ENCODE data around the gene PDE1C.
A peak's percentile ranks its signal among the peaks of the same experiment; 100 is the strongest.
"Not testable (repeated sequence)": the region's sequence is repeated elsewhere in the genome, so short reads cannot be mapped to it uniquely, and the experiment has no call there.

Gene PDE1C

DNA sequence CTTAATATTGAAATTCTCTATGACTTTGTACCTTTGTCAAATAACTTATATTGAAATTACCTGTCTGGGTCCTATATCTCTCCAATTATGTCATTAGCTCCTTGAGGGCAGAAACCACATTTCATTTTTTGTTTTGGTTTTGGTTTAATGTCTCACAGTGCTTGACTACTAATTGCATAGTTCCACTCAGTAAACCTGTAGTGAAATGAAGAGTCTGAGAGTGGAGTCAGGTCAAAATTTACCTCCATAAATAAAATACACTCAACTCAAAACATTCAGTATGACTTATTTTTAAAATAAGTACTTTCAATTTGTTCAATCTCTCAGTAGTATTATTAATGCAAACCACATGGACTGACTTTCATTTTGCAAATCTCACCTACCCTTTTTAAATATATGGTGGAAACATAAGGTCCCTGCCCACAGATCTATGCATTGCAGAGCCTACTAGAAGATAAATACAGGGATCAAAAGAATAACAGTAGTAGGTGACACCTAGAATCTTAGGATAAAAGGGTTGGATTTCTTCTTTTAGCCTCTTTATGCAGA is 32.5 kb downstream of the PDE1C start:
- no peak overlapping the region for H3K4me3 Mint-ChIP-seq
- ATAC-seq (peak; percentile 70), DNase-seq (no peak)
- peaks cover 16% of the 10 kb centered on the region for H3K4me1 Mint-ChIP-seq
- H3K27me3 Mint-ChIP-seq = peaks cover 10% of the 10 kb centered on the region
- no peak overlapping the region for H3K27ac Mint-ChIP-seq
- peaks cover 4 to 32% of the 10 kb centered on the region in 2 donors for H3K9me3 Mint-ChIP-seq

DNA sequence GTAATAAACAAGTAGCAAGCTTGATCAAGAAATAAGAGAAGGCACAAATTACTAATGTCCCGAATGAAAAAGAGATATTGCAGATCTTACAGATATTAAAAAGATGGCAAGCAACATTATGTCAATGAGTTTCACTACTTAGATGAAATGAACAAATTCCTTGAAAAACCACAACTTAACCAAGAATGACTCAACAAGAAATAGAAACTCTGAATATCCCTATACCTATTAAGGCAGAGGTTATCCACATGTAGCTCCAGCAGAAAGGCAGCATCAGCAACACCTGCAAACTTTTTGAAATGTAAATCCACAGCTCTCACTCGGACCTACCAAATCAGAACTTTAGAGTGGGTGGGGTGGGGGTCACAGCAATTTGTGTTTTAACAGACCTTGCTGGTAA is 33.6 kb downstream of the PDE1C start:
- no peak overlapping the region for H3K4me3 Mint-ChIP-seq
- DNase-seq (no peak), ATAC-seq (peak; percentile 53)
- H3K9me3 Mint-ChIP-seq = peaks cover 4 to 37% of the 10 kb centered on the region in 2 donors
- H3K27me3 Mint-ChIP-seq = peaks cover 10% of the 10 kb centered on the region
- H3K27ac Mint-ChIP-seq = no peak overlapping the region
- peaks cover 16% of the 10 kb centered on the region for H3K4me1 Mint-ChIP-seq

DNA sequence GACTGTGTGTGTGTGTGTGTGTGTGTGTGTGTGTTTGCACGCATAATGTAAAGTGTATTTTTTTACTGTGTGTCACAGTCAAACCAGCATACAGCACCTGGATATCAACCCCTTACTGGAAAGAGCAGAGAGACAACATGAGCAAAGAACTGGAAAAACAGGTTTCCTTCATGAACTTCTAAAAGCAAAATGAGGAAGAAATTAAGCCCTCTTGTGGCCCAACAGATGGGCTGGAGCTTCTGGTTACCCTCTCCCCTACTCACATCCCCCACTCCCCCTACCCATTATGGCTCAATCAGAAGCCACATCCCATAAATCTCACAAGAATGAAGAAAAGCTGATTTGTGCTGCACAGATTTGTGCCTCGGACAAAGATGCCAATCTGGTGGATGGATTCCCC is 36.2 kb downstream of the PDE1C start:
- DNase-seq (no peak), ATAC-seq (no peak)
- H3K4me3 Mint-ChIP-seq = no peak overlapping the region
- H3K27ac Mint-ChIP-seq = no peak overlapping the region
- peaks cover 16% of the 10 kb centered on the region for H3K4me1 Mint-ChIP-seq
- H3K27me3 Mint-ChIP-seq = peaks cover 10% of the 10 kb centered on the region
- peaks cover 4 to 30% of the 10 kb centered on the region in 2 donors for H3K9me3 Mint-ChIP-seq

DNA sequence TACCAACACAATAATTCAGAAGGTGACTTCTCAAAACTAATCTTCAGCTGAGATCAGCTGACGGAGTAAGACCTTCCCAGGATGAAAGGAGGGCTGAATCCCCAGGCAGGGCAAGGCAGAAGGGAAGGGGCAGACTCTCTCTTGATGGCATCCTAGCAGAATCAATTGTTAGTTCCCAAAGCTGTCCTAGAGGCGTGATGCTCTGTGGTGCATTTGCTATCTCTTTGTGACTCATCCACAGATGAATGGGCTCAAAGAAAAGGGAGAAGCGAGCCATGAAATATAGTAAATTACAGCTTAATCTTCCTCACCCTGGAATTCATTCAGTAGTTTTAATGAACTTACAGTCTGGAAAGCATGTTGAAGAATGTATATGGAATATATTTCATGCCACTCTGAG is 37.2 kb downstream of the PDE1C start:
- Mint-ChIP-seq H3K4me3 (no peak overlapping the region), H3K27me3 (peaks cover 10% of the 10 kb centered on the region), H3K27ac (no peak overlapping the region), H3K9me3 (peaks cover 4 to 30% of the 10 kb centered on the region in 2 donors), H3K4me1 (peaks cover 16% of the 10 kb centered on the region)
- ATAC-seq = no peak
- no peak for DNase-seq

DNA sequence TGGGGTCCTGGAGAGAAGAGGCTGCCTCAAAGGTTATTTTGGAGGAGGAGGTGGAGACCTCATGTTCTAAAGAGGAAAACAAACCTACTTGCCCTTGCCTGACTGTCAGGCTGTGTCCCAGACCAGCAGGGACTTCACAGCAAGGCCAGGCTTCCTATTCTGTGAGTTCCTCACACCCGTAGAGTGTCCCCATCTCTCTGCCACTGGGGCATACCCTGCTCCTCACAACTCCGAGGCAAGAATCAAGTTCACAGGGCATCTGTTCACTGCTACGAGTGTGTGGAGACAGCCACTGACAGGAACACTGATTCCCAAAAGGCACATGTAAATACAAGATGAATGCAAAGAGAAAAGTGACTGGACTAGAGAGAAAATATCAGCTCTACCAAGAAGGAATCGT is 38.0 kb downstream of the PDE1C start:
- Mint-ChIP-seq H3K4me3 (no peak overlapping the region), H3K27me3 (peaks cover 10% of the 10 kb centered on the region), H3K9me3 (peaks cover 4 to 26% of the 10 kb centered on the region in 2 donors), H3K4me1 (peaks cover 12% of the 10 kb centered on the region), H3K27ac (no peak overlapping the region)
- ATAC-seq (no peak), DNase-seq (no peak)

DNA sequence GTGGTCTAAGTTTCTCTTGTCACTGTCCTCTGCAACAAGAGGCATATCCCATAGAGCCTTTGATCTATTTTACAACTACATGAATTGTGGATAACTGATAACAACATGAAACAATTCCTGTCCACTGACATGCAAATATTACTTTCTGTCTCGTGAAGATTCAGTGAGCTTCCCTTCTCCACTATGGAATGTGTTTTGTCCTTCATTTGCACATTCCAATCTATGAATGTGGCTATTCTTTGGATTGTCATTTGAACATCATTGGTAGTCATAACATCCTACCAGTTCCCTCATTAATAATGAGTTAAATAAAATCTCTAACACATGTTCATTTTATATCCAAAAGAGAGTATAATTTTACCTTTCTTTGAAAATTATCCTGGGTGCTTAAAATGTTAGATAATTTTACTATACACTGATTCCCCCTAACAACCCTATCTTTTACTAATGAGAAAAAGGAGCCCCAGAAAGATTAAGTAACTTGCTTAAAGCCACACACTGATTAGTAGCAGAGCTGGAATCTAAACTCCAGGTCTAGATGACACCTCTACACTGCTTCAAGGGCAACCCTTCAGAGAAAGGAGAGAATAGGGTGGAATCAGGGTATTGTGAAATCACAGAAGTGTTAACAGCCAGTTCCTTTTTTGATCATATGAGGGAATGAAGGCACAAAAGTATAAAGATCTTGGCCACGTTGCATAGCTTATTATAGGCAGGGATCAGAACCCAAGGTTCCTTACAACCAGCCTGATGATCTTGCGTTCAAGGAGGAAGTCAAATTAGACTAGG is 39.1 kb downstream of the PDE1C start:
- ATAC-seq = no peak
- peaks cover 10% of the 10 kb centered on the region for H3K27me3 Mint-ChIP-seq
- H3K9me3 Mint-ChIP-seq = peaks cover 2 to 25% of the 10 kb centered on the region in 2 donors
- no peak overlapping the region for H3K27ac Mint-ChIP-seq
- H3K4me1 Mint-ChIP-seq = peaks cover 2% of the 10 kb centered on the region
- H3K4me3 Mint-ChIP-seq = no peak overlapping the region
- DNase-seq = no peak

DNA sequence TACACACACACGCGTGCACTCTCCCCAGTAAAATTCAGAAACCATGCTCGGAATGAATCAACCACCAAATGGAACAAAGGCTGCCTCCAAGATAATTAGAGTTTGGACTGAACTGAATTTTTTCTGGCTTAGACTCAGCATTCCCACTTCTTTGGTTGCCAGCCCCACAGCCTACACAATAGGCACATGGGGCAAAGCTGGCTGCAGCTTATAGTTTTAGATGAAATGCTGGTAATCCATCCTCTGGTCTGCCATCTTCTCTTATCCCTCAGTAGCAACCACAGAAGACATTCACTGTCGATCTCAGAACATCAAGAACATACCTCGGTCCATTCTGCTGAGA is 44.2 kb downstream of the PDE1C start:
- H3K27ac Mint-ChIP-seq = no peak overlapping the region
- no peak for ATAC-seq
- H3K4me1 Mint-ChIP-seq = no peaks in the 10 kb centered on the region
- no peak for DNase-seq
- no peak overlapping the region for H3K4me3 Mint-ChIP-seq
- no peaks in the 10 kb centered on the region for H3K27me3 Mint-ChIP-seq
- H3K9me3 Mint-ChIP-seq = peaks cover 0 to 22% of the 10 kb centered on the region in 2 donors

DNA sequence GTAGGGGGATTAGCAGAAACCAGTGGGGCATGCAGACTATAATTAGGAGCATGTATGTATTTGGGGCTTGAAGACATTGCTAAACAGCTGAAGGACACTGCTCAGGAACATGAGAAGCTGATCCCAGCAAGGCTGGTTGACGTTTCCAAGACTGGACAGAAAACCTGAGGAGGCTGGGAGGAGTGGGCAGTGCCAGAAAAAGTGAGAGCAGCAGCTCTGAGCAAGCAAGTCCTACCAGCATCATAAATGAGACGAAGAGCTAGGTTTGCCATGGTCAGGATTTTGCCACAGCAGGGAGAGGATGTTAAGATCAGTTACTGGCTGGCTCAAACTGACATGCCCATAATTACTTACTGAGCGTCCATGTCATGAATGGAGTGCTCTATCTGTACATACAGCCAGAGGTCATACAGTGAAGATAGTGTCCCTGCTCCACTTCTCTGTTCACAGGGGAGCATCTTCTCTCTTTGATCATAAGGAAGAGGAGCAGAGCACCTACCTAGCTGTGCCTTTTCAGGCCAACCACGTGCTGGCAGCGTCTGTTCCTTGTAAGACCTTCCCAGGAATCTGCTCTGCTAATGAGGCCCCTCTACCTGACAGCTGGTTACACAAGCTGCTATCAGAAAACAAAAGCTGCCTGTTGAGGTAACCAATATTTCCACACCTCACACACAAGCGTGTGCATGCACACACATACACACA is 44.7 kb downstream of the PDE1C start:
- ATAC-seq = no peak
- no peak for DNase-seq

DNA sequence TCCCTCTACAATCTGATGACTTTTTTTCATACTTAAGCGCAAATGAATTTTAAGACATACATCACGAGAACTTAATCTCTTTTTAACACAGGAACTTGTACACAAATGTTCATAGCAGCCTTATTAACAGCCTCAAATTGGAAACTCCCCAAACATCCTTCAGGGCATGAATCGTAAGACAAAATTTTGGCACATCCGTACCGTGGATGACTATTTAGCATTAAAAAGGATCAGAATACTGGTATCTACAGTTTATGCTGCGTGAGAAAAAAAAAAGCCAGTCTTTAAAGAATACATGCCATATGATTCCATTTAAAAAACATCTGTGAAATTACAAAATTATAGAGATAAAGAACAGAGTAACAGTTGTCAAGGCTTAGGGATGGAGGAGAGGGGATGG is 46.8 kb downstream of the PDE1C start:
- Mint-ChIP-seq H3K27ac (no peak overlapping the region), H3K4me1 (no peaks in the 10 kb centered on the region), H3K27me3 (no peaks in the 10 kb centered on the region), H3K9me3 (peaks cover 6 to 22% of the 10 kb centered on the region in 2 donors), H3K4me3 (no peak overlapping the region)
- DNase-seq = no peak
- no peak for ATAC-seq

More for the DNA sequence above, 44.7 kb downstream of the PDE1C start:
- Mint-ChIP-seq H3K27me3 (no peaks in the 10 kb centered on the region), H3K4me1 (no peaks in the 10 kb centered on the region), H3K9me3 (peaks cover 0 to 22% of the 10 kb centered on the region in 2 donors), H3K4me3 (no peak overlapping the region), H3K27ac (peak overlapping the region in 1 of 2 donors; percentile 37)

DNA sequence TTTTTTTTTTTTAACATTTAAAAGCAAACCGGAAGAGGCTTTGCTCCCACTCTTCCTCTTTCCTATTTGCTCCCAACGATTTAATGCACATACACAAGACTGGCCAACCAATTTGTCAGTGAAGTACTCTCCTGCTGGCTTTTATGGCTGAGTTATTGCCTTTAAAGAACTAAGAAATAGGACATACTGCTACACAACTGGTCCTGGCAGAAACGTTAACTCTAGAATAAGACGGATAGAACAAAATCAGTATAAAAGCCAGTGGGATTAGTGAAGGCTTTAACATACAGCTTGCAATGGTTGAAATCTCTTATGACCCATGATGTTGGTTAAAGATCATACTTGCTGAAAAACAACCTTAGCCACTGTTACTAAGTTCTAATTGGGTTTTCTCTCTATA is 47.2 kb downstream of the PDE1C start:
- Mint-ChIP-seq H3K4me3 (no peak overlapping the region), H3K4me1 (no peaks in the 10 kb centered on the region), H3K9me3 (peaks cover 9 to 22% of the 10 kb centered on the region in 2 donors), H3K27me3 (no peaks in the 10 kb centered on the region), H3K27ac (peak overlapping the region in 1 of 2 donors; percentile 27)
- ATAC-seq (no peak), DNase-seq (no peak)

DNA sequence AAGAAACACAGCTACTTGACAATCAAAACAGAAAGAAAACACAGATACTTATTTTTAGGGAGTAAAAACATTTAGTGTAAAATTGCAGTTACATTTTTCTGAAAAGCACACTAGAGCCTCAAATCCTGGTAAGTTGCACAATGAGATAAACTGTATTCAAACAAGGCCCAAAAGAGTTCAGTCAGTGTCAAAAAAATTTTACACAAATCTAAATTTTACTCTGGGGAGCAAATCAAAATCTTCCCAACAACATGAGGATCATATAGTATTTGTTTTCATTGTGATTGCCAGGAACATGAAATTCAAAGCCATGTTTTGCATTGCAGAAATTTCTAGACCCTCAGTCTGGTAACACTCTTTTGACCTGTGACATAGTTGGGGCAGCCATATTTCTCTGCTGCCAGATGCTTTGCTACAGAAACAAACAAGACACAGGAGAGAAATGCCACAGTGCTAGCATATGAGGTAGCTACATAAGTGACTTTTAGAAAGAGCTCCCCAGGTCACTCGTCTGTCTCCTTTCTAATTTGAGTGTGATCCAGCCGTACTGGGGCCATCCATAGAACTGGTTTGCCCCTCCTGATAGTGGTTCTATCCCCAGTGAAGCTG is 49.6 kb downstream of the PDE1C start:
- no peaks in the 10 kb centered on the region for H3K4me1 Mint-ChIP-seq
- H3K4me3 Mint-ChIP-seq = no peak overlapping the region
- DNase-seq (no peak), ATAC-seq (no peak)
- H3K27ac Mint-ChIP-seq = no peak overlapping the region
- H3K27me3 Mint-ChIP-seq = no peaks in the 10 kb centered on the region
- H3K9me3 Mint-ChIP-seq = peaks cover 9 to 13% of the 10 kb centered on the region in 2 donors

DNA sequence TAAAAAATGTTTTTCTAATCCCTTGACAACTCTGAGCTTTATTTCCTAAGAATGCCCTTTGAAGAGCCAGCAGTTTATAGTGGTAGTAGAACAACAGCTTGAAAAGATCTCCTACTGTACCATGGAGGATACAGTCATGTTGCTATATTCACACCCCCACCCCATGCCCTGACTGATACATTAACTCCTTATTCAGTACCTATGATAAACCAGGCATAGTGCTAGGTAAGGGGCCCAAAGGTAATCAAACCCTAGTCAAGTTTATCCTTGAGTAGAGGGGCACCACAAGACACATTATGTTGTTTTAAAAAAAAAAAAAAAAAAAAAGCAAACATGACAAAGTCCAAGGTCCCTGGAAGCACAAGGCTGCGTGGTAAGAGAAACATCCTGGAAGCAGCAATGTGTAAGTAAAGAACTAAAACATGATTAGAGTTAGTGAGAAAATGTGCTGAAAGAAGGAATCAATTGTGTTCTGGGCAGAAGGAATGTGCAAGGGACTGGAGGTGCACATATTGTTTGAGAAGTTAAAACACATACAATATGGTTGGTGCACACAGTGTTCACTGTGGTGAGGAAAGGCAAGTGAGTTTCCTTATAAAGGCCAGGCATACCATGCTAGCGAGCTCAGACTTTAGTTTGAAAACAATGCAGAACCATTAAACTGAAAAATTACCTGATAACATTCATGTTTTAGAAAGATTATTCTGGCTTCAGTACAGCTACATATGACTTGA is 51.2 kb downstream of the PDE1C start:
- no peak for ATAC-seq
- H3K4me1 Mint-ChIP-seq = no peaks in the 10 kb centered on the region
- H3K9me3 Mint-ChIP-seq = peaks cover 9 to 14% of the 10 kb centered on the region in 2 donors
- DNase-seq = no peak
- no peak overlapping the region for H3K27ac Mint-ChIP-seq
- no peak overlapping the region for H3K4me3 Mint-ChIP-seq
- H3K27me3 Mint-ChIP-seq = peaks cover 6% of the 10 kb centered on the region

DNA sequence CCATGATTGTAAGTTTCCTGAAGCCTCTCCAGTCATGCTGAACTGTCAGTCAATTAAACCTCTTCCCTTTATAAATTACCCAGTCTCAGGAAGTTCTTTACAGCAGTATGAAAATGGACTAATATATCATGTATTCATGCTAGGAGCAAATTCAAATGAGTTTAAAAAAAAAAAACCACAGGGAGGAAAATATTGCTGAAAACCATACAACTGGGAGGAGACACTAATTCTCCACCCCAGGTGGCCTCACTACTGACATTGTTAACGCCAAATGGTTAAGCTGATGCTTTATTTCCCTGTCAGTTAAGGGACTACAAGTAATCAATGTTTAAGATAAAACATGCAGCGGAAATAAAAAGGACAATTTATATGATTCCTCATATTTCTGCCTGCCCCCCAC is 55.1 kb downstream of the PDE1C start:
- Mint-ChIP-seq H3K4me1 (no peaks in the 10 kb centered on the region), H3K27ac (no peak overlapping the region)
- ATAC-seq = no peak

DNA sequence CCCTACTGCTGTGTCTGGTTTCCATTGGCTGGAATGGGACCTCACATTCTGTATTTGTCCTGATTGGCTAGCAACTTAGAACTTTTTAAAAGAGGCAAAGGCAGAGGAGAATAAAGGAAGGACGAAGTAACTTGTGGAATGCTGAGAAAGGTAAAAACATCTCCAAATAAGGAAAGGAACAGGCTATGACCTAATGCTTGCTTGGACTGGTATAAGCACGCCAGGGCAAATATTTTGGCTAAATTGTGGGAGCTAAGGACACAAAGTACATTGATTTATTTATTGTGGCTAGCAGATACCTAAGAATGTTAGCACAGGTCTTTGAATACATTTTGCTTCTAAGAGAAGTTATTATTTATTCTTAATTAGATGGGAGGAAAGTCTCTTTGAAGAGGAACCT is 56.7 kb downstream of the PDE1C start:
- H3K27ac Mint-ChIP-seq, ATAC-seq, DNase-seq, H3K27me3 Mint-ChIP-seq, H3K4me3 Mint-ChIP-seq, H3K4me1 Mint-ChIP-seq: not testable (repeated sequence)
- H3K9me3 Mint-ChIP-seq = peaks cover 15 to 17% of the 10 kb centered on the region in 2 donors

More for the DNA sequence above, 55.1 kb downstream of the PDE1C start:
- peaks cover 6% of the 10 kb centered on the region for H3K27me3 Mint-ChIP-seq
- peaks cover 17 to 21% of the 10 kb centered on the region in 2 donors for H3K9me3 Mint-ChIP-seq
- no peak for DNase-seq
- no peak overlapping the region for H3K4me3 Mint-ChIP-seq

DNA sequence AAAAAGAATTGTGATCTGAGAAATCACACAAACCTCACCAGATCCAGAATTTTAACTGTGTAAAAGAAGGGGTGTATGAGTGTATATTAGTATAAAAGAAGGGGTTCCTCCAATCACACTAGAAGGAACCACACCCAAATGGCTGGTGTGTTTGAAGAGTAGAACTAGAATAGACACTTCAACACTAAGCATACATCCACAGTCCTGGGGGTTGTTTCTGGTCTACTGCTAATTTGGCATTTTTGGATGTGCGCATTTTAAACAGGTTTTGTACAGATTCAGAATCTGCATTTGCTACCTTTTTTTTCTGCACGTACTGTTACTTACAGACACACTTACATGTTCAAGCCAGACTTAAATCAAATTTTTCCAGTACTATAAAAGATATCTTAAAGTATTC is 64.6 kb downstream of the PDE1C start:
- Mint-ChIP-seq H3K27ac (no peak overlapping the region), H3K27me3 (no peaks in the 10 kb centered on the region), H3K4me1 (no peaks in the 10 kb centered on the region), H3K4me3 (no peak overlapping the region), H3K9me3 (peaks cover 0 to 20% of the 10 kb centered on the region in 2 donors)
- DNase-seq (no peak), ATAC-seq (no peak)
